AML-193 (cell line): Measurements from ENCODE around the gene SREK1IP1.
"Not testable (repeated sequence)": the region's sequence is repeated elsewhere in the genome, so short reads cannot be mapped to it uniquely, and the experiment has no call there.

Experiments
- DNase-seq, 2 experiments: peaks; one replicate each; lab custom pipeline; 2025; lab: John Stamatoyannopoulos, UW

SREK1IP1 gene

GRCh38 chr5:64765804-64766504 lies 2.5 kb downstream of the SREK1IP1 start:
- DNase-seq, result no peak

GRCh38 chr5:64763948-64764503 lies 4.5 kb downstream of the SREK1IP1 start:
- DNase-seq, result no peak

GRCh38 chr5:64759960-64760660 lies 8.4 kb downstream of the SREK1IP1 start:
- DNase-seq, result no peak

GRCh38 chr5:64758901-64759300 lies 9.6 kb downstream of the SREK1IP1 start:
- no peak for DNase-seq

- DNase-seq, result no peak
These were observed 14.4 kb downstream of the SREK1IP1 start for GRCh38 chr5:64754066-64754465.

- no peak for DNase-seq
These were observed 19.1 kb downstream of the SREK1IP1 start for GRCh38 chr5:64749385-64749784.

- no peak for DNase-seq
These were observed 22.0 kb downstream of the SREK1IP1 start for GRCh38 chr5:64746446-64746845.

GRCh38 chr5:64744914-64745313 lies 23.6 kb downstream of the SREK1IP1 start:
- DNase-seq, result no peak

GRCh38 chr5:64742821-64743220 lies 25.7 kb downstream of the SREK1IP1 start:
- DNase-seq, result no peak

- no peak for DNase-seq
These were observed 26.1 kb downstream of the SREK1IP1 start for GRCh38 chr5:64742411-64742810.

- no peak for DNase-seq
These were observed 41.3 kb downstream of the SREK1IP1 start for GRCh38 chr5:64727150-64727549.

GRCh38 chr5:64722588-64722987 lies 45.9 kb downstream of the SREK1IP1 start:
- DNase-seq, result no peak

GRCh38 chr5:64714495-64714894 lies 54.0 kb downstream of the SREK1IP1 start:
- not testable (repeated sequence) for DNase-seq

- no peak for DNase-seq
These were observed 61.3 kb downstream of the SREK1IP1 start for GRCh38 chr5:64707191-64707590.

- DNase-seq, result not testable (repeated sequence)
These were observed 62.4 kb downstream of the SREK1IP1 start for GRCh38 chr5:64706074-64706473.

- no peak for DNase-seq
These were observed 67.7 kb downstream of the SREK1IP1 start for GRCh38 chr5:64700765-64701164.

GRCh38 chr5:64696414-64696813 lies 72.1 kb downstream of the SREK1IP1 start:
- not testable (repeated sequence) for DNase-seq

- no peak for DNase-seq
These were observed 74.9 kb downstream of the SREK1IP1 start for GRCh38 chr5:64693636-64694035.

GRCh38 chr5:64691291-64691690 lies 77.2 kb downstream of the SREK1IP1 start:
- DNase-seq, result no peak

- no peak for DNase-seq
These were observed 77.9 kb downstream of the SREK1IP1 start, which contains the start of gene SHISAL2B for GRCh38 chr5:64690417-64691151. TSS of gene SHISAL2B (plus strand) at chr5:64690503. CDS start at chr5:64690624, 121 bp downstream.

- DNase-seq, result no peak
These were observed 78.4 kb downstream of the SREK1IP1 start for GRCh38 chr5:64690104-64690416.

- DNase-seq, result no peak
These were observed 79.5 kb downstream of the SREK1IP1 start for GRCh38 chr5:64688965-64689364.

GRCh38 chr5:64688391-64688790 lies 80.1 kb downstream of the SREK1IP1 start:
- no peak for DNase-seq
